OCI-LY1 (cell line): ENCODE results near the gene OR2S2.

Experiments
- H2AFZ ChIP-seq: fragments of 200-600 bp; sonication (generic), shearing (Covaris generic); 2 replicates; pipeline ENCODE4 v1.6.0; 2014; ENCODE audit warnings: antibody characterized with exemption, mild to moderate bottlenecking, low read length
- H3F3A ChIP-seq: fragments of 200-600 bp; sonication (generic), shearing (Covaris generic); 2 replicates; pipeline ENCODE4 v1.6.0; 2014; ENCODE audit warnings: mild to moderate bottlenecking, antibody characterized with exemption, low read length, moderate library complexity; ENCODE audit not compliant: insufficient read depth
- H3K27ac ChIP-seq: fragments of 200-600 bp; sonication (generic); 2 replicates; pipeline ENCODE4 v1.5.1; 2014; ENCODE audit warnings: low read length, mixed run types, mild to moderate bottlenecking, low read depth; ENCODE audit not compliant: poor library complexity, severe bottlenecking
- H3K27me3 ChIP-seq: fragments of 200-600 bp; sonication (generic); 2 replicates; pipeline ENCODE4 v1.6.0; 2014; ENCODE audit warnings: antibody characterized with exemption, mild to moderate bottlenecking, low read length, moderate library complexity; ENCODE audit not compliant: insufficient read depth
- H3K36me3 ChIP-seq: fragments of 200-600 bp; sonication (generic); 2 replicates; pipeline ENCODE4 v1.6.1; 2014; ENCODE audit warnings: mild to moderate bottlenecking, antibody characterized with exemption, low read length, moderate library complexity, mixed read lengths; ENCODE audit not compliant: insufficient read depth
- H3K4me1 ChIP-seq: fragments of 200-600 bp; sonication (generic); 2 replicates; pipeline ENCODE4 v1.5.1; 2014; ENCODE audit warnings: mild to moderate bottlenecking, low read length, moderate library complexity; ENCODE audit not compliant: insufficient read depth, severe bottlenecking
- H3K4me2 ChIP-seq: fragments of 200-600 bp; sonication (generic), shearing (Covaris generic); 2 replicates; pipeline ENCODE4 v1.6.1; 2014; ENCODE audit warnings: low read length
- H3K4me3 ChIP-seq: fragments of 200-600 bp; sonication (generic); 2 replicates; pipeline ENCODE4 v1.5.1; 2014; ENCODE audit warnings: low read length, low read depth, mild to moderate bottlenecking, mixed read lengths; ENCODE audit not compliant: poor library complexity, severe bottlenecking
- H3K79me2 ChIP-seq: fragments of 200-600 bp; shearing (Covaris generic); 2 replicates; pipeline ENCODE4 v1.6.1; 2016; ENCODE audit warnings: mixed run types, low read length, mixed read lengths; ENCODE audit not compliant: insufficient read depth
- H3K9ac ChIP-seq: fragments of 200-600 bp; sonication (generic), shearing (Covaris generic); 2 replicates; pipeline ENCODE4 v1.6.1; 2014; ENCODE audit warnings: mild to moderate bottlenecking, low read length, mixed read lengths
- H3K9me2 ChIP-seq: fragments of 200-600 bp; sonication (generic), shearing (Covaris generic); 2 replicates; pipeline ENCODE4 v1.6.1; 2014; ENCODE audit warnings: low read depth, mild to moderate bottlenecking, low read length, mixed read lengths
- H3K9me3 ChIP-seq: fragments of 200-600 bp; shearing (Covaris generic); 2 replicates; pipeline ENCODE4 v1.6.1; 2014; ENCODE audit warnings: low read length, mixed read lengths
- H4K20me1 ChIP-seq: fragments of 200-600 bp; sonication (generic), shearing (Covaris generic); 2 replicates; pipeline ENCODE4 v1.6.0; 2016; ENCODE audit warnings: mild to moderate bottlenecking, low read length; ENCODE audit not compliant: insufficient read depth
- CTCF ChIP-seq: fragments of 200-600 bp; sonication (generic), shearing (Covaris generic); IDR thresholded peaks from 2 replicates; pipeline ENCODE4 v1.5.1; 2017; ENCODE audit warnings: mild to moderate bottlenecking, antibody characterized with exemption, low read length, moderate library complexity, mixed read lengths
- EZH2 ChIP-seq: fragments of 200-600 bp; sonication (generic), shearing (Covaris generic); IDR thresholded peaks from 2 replicates; pipeline ENCODE4 v1.8.0; 2017; ENCODE audit warnings: borderline replicate concordance, mixed run types, mild to moderate bottlenecking, antibody characterized with exemption, low read length, moderate library complexity, mixed read lengths

The OR2S2 gene

GRCh38 chr9:35923598-35923926, 34.4 kb downstream of the OR2S2 start:
- H3K27me3 ChIP-seq, result no peaks in the 10 kb centered on the region
- no peak overlapping the region for H3K4me3 ChIP-seq
- no peaks in the 10 kb centered on the region for H4K20me1 ChIP-seq
- H3K4me1 ChIP-seq, result no peaks in the 10 kb centered on the region
- TF ChIP-seq EZH2 (no peak), CTCF (no peak)
- H3K9me3 ChIP-seq, result no peaks in the 10 kb centered on the region
- H2AFZ ChIP-seq, result no peak overlapping the region
- H3K9ac ChIP-seq, result no peak overlapping the region
- H3F3A ChIP-seq, result no peaks in the 10 kb centered on the region
- no peaks in the 10 kb centered on the region for H3K79me2 ChIP-seq
- H3K27ac ChIP-seq, result no peak overlapping the region
- H3K9me2 ChIP-seq, result no peaks in the 10 kb centered on the region
- no peaks in the 10 kb centered on the region for H3K36me3 ChIP-seq
- H3K4me2 ChIP-seq, result no peak overlapping the region

GRCh38 chr9:35920051-35920620, 37.8 kb downstream of the OR2S2 start:
- Histone ChIP-seq H3K36me3 (no peaks in the 10 kb centered on the region), H4K20me1 (no peaks in the 10 kb centered on the region), H3K27me3 (no peaks in the 10 kb centered on the region), H3K9ac (no peak overlapping the region), H3K9me3 (no peaks in the 10 kb centered on the region), H3F3A (no peaks in the 10 kb centered on the region), H3K27ac (no peak overlapping the region), H3K79me2 (no peaks in the 10 kb centered on the region), H3K9me2 (no peaks in the 10 kb centered on the region), H3K4me2 (no peak overlapping the region), H3K4me3 (no peak overlapping the region), H2AFZ (no peak overlapping the region), H3K4me1 (no peaks in the 10 kb centered on the region)
- TF ChIP-seq CTCF, result no peak
- TF ChIP-seq EZH2, result no peak

- no peak overlapping the region for H3K4me3 ChIP-seq
- TF ChIP-seq EZH2, result no peak
- TF ChIP-seq CTCF, result no peak
- no peaks in the 10 kb centered on the region for H3K27me3 ChIP-seq
- H3K27ac ChIP-seq, result no peak overlapping the region
- H2AFZ ChIP-seq, result no peak overlapping the region
- no peaks in the 10 kb centered on the region for H4K20me1 ChIP-seq
- H3K9me2 ChIP-seq, result no peaks in the 10 kb centered on the region
- no peak overlapping the region for H3K9ac ChIP-seq
- no peak overlapping the region for H3K4me2 ChIP-seq
- no peaks in the 10 kb centered on the region for H3F3A ChIP-seq
- no peaks in the 10 kb centered on the region for H3K4me1 ChIP-seq
- H3K9me3 ChIP-seq, result no peaks in the 10 kb centered on the region
- no peaks in the 10 kb centered on the region for H3K36me3 ChIP-seq
- no peaks in the 10 kb centered on the region for H3K79me2 ChIP-seq
Measured at GRCh38 chr9:35919212-35920008, 38.5 kb downstream of the OR2S2 start.
